GM21786 (cell line): ENCODE results near the gene RAD50.

Experiments
- ATAC-seq: cut with Tn5 transposase; IDR thresholded peaks from one replicate; pipeline ENCODE4 v1.9.1; 2021; ENCODE audit not compliant: unreplicated experiment

Gene RAD50

GRCh38 chr5:132673939-132674630 is 117.3 kb downstream of the RAD50 start, which contains the start of gene IL4:
IL4 (plus strand) TSS chr5:132673989; CDS start chr5:132674051, 62 bp downstream.
- ATAC-seq, result no peak

DNA sequence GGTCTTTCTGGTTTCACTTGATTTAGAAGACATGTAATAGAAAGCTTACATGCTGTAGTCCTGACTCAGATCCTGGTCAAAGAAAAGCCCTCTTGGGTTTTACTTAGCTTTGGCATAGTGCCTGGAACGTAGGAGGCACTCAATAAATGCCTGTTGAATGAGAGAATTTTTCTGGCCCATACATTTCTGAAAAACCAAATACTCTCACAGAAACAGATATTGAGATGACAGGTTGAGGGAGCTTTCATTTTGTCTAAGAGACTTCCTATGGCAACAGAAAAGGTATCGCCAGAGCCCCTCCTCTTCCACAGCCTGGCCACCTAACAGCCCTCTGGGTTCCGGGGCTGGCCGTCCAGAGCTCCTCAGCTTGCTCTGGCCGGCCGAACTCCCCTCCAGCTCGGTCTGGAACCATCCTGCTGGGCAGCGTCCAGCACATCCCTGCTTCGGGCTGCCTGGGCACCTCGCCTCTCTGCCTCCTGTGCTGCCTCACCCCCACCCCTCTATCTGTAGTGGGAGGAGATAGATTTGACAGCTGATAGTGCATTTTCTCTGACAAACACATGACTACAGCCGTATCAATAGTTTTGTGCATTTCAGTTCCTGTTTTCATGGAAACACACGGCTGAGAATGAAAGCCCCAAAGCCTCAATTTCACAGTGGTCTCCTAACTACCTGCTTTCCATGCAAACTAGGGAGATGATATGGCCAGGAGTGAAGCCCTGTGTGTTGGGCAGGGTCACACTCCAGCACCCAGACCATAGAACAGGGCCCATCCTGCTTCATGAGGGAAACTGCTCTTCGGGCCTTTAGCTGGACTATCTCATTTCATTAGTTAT is 118.1 kb downstream of the RAD50 start:
- peak; percentile 83 for ATAC-seq

DNA sequence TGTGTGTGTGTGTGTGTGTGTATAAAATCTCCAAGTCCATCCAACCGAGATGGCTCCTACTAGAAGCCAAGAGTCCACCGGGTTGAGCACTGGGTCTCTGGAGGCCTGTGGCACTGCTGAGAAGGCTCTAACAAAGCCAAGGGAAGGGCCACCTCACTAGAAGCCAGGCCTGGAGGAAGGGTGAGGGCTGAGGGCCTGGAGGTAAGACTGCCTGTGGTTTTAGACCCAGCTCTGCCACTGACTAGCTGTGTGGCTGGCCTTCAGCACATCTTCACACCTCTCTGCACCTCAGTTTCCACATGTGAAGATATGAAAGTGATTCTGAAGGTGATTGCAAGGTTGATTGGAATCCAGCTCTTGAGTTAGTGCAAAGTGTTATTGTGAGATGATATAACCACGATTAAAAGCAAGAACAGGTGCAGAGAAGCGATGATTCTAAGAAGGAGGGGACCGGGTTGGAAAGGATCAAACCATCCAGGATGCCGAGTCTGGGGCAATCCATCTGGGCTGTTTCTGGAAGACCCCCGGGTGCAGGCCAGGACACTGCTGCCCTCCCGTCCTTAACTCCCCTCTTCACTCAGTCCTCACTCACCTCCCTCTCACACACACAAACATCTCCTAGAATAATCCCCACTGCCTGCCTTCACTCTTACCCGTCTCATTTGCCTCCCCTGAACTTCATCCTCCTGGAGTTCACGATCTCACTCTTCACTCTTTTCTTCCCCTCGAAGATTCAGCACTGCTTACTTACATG is 119.3 kb downstream of the RAD50 start:
- ATAC-seq, result no peak

DNA sequence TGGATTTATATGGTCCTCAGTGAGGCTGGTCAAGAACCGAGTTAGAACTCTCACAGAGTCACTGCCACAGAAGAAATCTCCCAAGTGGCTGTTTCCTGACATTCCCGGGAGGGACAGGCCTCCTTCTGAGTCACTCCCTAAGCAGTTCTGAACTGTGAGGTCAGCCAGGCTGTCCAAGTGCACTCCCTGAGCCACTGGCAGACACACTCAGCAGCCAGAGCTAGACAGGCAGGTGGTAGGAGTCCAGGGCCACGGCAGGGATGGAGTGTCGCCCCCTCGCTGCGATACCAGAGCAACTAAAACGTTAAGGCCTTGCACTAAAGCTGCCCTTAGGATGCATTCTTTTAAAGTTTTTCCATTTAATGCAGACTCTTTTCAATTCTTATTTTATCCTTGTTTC is 120.4 kb downstream of the RAD50 start:
- ATAC-seq, result no peak

- ATAC-seq, result no peak
These were observed 121.1 kb downstream of the RAD50 start for GRCh38 chr5:132677682-132678400.

- no peak for ATAC-seq
These were observed 122.0 kb downstream of the RAD50 start for GRCh38 chr5:132678735-132679134.

GRCh38 chr5:132679166-132679565 is 122.4 kb downstream of the RAD50 start:
- no peak for ATAC-seq

DNA sequence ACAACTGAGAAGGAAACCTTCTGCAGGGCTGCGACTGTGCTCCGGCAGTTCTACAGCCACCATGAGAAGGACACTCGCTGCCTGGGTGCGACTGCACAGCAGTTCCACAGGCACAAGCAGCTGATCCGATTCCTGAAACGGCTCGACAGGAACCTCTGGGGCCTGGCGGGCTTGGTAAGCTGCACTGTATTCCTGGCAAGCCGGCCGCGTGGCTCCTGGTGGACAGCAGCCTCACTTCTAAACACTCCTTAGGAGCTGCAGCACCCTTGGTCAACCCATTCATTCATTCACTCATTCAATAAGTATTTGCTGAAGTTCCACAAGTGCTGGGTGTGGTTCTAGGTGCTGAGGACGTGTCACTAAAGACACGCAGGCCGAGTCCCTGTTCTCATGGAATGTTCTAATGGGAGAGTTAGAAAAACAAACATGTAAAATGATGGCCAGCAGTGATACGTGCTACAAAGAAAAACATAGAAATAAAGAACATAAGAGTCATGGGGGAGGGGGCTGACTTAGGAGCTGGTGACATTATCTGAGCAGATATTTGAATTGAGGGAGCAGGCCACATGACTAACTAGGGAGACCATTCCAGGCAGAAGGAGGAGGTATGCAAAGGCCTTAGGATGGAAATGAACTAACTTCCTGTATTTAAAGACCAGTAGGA is 123.1 kb downstream of the RAD50 start:
- ATAC-seq, result no peak

DNA sequence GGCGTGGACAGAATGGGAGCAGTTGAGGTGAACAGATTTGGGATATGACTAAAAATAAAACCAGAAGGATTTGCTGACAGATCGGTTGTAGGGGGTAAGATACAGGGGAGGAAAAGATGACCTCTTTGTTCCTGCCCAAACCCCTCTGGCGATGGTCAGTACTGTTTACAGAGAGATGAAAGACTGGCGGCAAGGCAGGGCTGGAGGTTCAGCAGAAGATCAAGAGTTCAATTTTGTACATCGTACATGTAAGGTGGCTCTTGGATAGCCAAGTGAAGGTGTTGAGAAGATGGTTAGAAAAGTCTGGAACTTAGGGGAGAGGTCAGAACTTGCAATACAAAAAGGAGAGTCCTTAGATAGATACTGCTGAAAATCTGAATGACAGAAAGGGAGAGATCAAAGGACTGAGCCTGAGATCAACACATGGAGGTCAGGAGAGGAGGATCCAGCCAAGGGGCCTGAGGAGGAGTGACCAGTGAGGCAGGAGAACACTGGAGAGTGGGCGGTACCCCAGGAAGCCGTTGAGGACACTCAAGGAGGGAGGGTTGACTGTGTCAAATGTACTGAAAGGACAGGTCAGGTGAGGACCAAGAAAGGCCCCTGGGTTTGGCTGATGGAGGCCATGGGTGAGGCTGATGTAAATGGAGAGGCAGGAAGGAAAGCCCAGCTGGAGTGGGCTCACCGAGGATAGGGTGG is 124.2 kb downstream of the RAD50 start:
- ATAC-seq, result no peak

GRCh38 chr5:132681476-132681831 is 124.7 kb downstream of the RAD50 start:
- no peak for ATAC-seq

DNA sequence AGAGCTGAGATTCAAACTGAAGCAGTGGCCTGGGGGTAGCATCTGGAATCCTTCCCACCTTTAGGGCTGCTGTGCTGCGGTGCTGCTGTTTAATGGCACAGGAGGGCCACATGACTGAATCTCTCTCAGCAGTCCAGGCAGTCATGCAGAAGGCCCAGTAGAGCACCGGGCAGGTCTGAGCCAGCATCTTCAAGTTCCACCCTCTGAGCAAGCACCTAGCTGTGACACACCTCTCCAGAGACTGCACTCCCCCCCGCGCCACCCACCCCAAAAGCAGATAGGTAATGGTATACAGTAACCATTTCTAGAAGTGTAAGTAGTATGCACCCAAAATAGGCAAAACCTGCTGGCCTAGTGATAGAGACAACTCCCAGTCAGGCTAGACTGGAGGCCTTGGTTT is 125.2 kb downstream of the RAD50 start:
- ATAC-seq, result no peak

GRCh38 chr5:132684491-132684890 is 127.7 kb downstream of the RAD50 start:
- ATAC-seq, result no peak

DNA sequence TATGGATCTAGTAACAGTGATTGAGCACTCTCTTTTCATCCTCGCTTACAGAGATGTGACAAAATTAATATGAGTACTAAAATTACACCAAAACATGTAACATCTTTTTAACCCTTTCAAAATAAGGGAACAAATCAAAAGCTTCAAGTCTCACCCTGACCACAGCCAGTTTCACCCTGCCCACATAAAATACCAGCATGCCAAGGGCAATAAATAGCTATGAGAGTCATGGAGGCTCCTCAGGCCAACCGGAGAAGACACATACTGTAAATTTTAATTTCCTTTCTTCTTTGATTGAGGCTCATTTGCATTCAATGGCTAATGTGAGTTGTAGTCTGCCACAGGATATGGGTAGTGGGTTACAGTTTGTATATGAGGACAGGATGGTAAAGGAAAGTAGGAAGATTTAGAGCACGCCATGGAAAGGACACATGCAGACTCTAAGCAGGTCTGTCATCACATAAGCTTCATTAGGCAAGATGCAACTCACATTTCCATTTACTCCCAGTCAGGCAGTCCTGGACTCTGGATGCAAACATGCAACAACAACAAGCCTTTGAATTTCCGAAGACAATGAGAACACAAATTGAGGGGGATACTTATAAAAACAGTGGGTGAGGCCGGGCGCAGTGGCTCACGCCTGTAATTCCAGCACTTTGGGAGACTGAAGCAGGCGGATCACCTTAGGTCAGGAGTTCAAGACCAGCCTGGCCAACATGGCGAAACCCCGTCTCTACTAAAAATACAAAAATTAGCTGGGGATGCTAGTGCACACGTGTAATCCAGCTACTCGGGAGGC is 128.3 kb downstream of the RAD50 start:
- ATAC-seq, result no peak

GRCh38 chr5:132686193-132686592 is 129.4 kb downstream of the RAD50 start:
- no peak for ATAC-seq

GRCh38 chr5:132687995-132688394 is 131.2 kb downstream of the RAD50 start:
- no peak for ATAC-seq

- ATAC-seq, result peak; percentile 35
These were observed 132.0 kb downstream of the RAD50 start for GRCh38 chr5:132688536-132689339.

DNA sequence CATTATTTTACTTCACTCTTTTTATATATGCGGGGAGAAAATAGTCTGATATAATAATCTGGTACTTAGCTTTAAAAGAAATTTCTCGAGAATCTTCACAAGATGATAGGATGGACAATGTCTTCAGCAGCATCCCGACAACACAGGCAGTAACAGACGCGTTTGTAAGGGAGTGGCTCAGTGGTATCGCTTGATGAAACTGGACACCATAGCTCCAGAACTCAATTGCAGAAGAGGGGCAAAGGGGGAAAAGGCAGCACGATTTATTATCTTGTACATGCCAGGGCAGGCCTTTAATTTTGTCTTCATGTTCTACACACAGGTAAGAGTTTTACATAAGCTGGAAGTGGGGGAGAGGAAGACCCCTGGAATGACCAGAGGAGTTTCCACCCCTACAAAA is 132.7 kb downstream of the RAD50 start:
- ATAC-seq, result no peak

DNA sequence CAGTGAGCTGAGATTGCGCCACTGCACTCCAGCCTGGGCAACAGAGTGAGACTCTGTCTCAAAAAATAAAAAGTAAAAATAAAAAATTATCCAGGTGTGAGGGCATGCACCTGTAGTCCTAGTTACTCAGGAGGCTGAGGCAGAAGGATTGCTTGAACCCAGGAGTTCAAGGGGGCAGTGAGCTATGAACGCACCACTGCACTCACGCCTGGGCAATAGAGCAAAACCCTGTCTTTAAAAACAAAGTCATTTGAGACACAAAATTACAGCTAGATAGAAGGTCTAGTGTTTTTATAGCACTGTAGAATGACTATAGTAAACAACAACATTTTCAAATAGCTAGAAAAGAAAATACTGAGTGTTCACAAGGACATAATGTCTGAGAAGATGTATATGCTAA is 133.4 kb downstream of the RAD50 start:
- ATAC-seq, result no peak
